SH-SY5Y (cell line): ENCODE data around the gene TEAD1.

Experiments
- GATA2 ChIP-seq: IDR thresholded peaks from 2 replicates; pipeline ENCODE4 v1.6.1; 2011; ENCODE audit warnings: mild to moderate bottlenecking, low read depth, low read length
- GATA3 ChIP-seq: IDR thresholded peaks from 2 replicates; pipeline ENCODE4 v1.6.1; 2011; ENCODE audit warnings: low read depth, mild to moderate bottlenecking, low read length, moderate library complexity

- no peak for TF ChIP-seq GATA2
- TF ChIP-seq GATA3, result no peak
Measured at GRCh38 chr11:12818333-12819015, 144.3 kb downstream of the TEAD1 start.
